Measurements from ENCODE around the gene GPR89B. TPM values are rescaled to one million over a fixed set of nuclear protein-coding genes. Genes with fewer than 3 reads are reported as not detected.

Gene GPR89B
- total RNA-seq, 2 experiments from 2014 or later: 10.0 to 12.4 TPM

DNA sequence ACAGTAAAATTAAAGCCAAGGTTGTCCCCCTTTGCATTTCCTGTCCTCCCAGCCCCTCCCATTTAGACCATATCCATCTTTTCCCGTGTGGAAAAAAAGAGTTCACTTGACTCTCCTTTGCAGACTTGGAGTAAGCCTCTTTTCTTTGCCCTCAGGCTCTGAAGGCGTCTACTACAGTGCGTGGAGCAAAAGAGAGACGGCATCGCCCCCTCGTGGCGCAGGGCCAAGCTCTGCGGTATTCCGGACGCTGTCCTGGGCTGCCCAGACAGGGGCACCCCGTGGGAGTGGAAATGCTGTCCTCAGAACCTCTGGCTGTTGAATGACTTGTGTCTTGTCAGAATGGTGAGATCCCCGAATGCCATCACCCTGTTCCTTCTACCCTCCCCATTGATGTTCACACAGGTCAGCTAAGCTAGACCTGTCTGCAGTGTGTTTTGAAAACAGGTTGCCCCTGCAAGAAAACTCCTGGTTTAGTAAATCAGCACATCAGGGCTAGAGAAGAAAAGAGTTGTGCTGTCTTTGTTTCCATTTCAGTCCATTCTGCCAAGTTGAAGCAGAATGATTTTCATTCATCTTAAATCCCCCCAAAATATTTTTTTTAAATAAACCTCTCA is 37.9 kb upstream of the GPR89B start:
- Histone ChIP-seq H3K27ac (ENCODE audit: low read depth in 1 of 2, low read length in 2 of 2) (no peak overlapping the region), H3K27me3 (ENCODE audit: control insufficient read depth in 1 of 2, insufficient read depth in 2 of 2, low read length in 2 of 2) (no peaks in the 10 kb centered on the region), H3K9me3 (ENCODE audit: control insufficient read depth in 1 of 2, insufficient read depth in 1 of 2, low read length in 2 of 2) (no peaks in the 10 kb centered on the region), H3K4me3 (ENCODE audit: low read length) (no peak overlapping the region), H3K4me1 (ENCODE audit: insufficient read depth, low read length) (peaks cover 2% of the 10 kb centered on the region), H3K36me3 (ENCODE audit: insufficient read depth, low read length) (no peaks in the 10 kb centered on the region)
- H3K4me3 Mint-ChIP-seq: no peak overlapping the region
- peak; percentile 68 for TF ChIP-seq CTCF (IDR thresholded peaks at IDR 0.05)
- H3K9me3 Mint-ChIP-seq: no peaks in the 10 kb centered on the region
- H3K4me1 Mint-ChIP-seq (ENCODE audit: low read depth): peaks cover 8% of the 10 kb centered on the region
- ChIA-PET POLR2A (no interaction called here), CTCF (interaction anchor here (0.6 to 1.5 kb wide), 3 partner anchors 387 to 617 kb away, joined by 3 to 5 read pairs (median 3); no protein-coding TSS in a partner anchor)
- no peak overlapping the region for H3K27ac Mint-ChIP-seq
- intact Hi-C loops (cut with DNase I, micrococcal nuclease): loop anchor here in 1 of 2 experiments (1.0 to 5.0 kb wide), 2 partner anchors 373 to 616 kb away; no protein-coding TSS in a partner anchor
- H3K36me3 Mint-ChIP-seq (ENCODE audit: low read depth): no peaks in the 10 kb centered on the region
- DNase-seq: peak; percentile 33 to 73 (median 52)
- peaks cover 5% of the 10 kb centered on the region for H3K27me3 Mint-ChIP-seq
- ATAC-seq (ENCODE audit: poor library complexity): peak; percentile 65

- ChIA-PET CTCF (no interaction called here), POLR2A (no interaction called here)
- no peak for DNase-seq
- Histone ChIP-seq H3K27me3 (ENCODE audit: control insufficient read depth in 1 of 2, insufficient read depth in 2 of 2, low read length in 2 of 2) (no peaks in the 10 kb centered on the region), H3K36me3 (ENCODE audit: insufficient read depth, low read length) (no peaks in the 10 kb centered on the region), H3K4me1 (ENCODE audit: insufficient read depth, low read length) (peaks cover 2% of the 10 kb centered on the region), H3K4me3 (ENCODE audit: low read length) (no peak overlapping the region), H3K27ac (ENCODE audit: low read depth in 1 of 2, low read length in 2 of 2) (no peak overlapping the region), H3K9me3 (ENCODE audit: control insufficient read depth in 1 of 2, insufficient read depth in 1 of 2, low read length in 2 of 2) (no peaks in the 10 kb centered on the region)
- intact Hi-C loops (cut with DNase I, micrococcal nuclease): loop anchor here in 1 of 2 experiments (5.0 kb wide), 1 partner anchor 374 kb away; no protein-coding TSS in a partner anchor
- no peak overlapping the region for H3K27ac Mint-ChIP-seq
- no peak for TF ChIP-seq CTCF (IDR thresholded peaks at IDR 0.05)
- no peaks in the 10 kb centered on the region for H3K9me3 Mint-ChIP-seq
- H3K27me3 Mint-ChIP-seq: peaks cover 5% of the 10 kb centered on the region
- no peak overlapping the region for H3K4me3 Mint-ChIP-seq
- no peaks in the 10 kb centered on the region for H3K36me3 Mint-ChIP-seq (ENCODE audit: low read depth)
- H3K4me1 Mint-ChIP-seq (ENCODE audit: low read depth): peaks cover 8% of the 10 kb centered on the region
- no peak for ATAC-seq (ENCODE audit: poor library complexity)
Measured at GRCh38 chr1:147891088-147891487, 37.1 kb upstream of the GPR89B start.

- H3K27me3 ChIP-seq (ENCODE audit: control insufficient read depth in 1 of 2, insufficient read depth in 2 of 2, low read length in 2 of 2): no peaks in the 10 kb centered on the region
- H3K4me1 ChIP-seq (ENCODE audit: insufficient read depth, low read length): peaks cover 2% of the 10 kb centered on the region
- TF ChIP-seq CTCF (IDR thresholded peaks at IDR 0.05): no peak
- Mint-ChIP-seq H3K36me3 (ENCODE audit: low read depth) (no peaks in the 10 kb centered on the region), H3K27me3 (peaks cover 5% of the 10 kb centered on the region), H3K9me3 (no peaks in the 10 kb centered on the region), H3K4me1 (ENCODE audit: low read depth) (peaks cover 8% of the 10 kb centered on the region), H3K27ac (no peak overlapping the region), H3K4me3 (no peak overlapping the region)
- intact Hi-C loops (cut with DNase I, micrococcal nuclease): loop anchor here (1.0 to 5.0 kb wide), 7 partner anchors 168 to 619 kb away; no protein-coding TSS in a partner anchor
- H3K36me3 ChIP-seq (ENCODE audit: insufficient read depth, low read length): no peaks in the 10 kb centered on the region
- no peak overlapping the region for H3K27ac ChIP-seq (ENCODE audit: low read depth in 1 of 2, low read length in 2 of 2)
- CTCF ChIA-PET: interaction anchor here (0.6 to 1.8 kb wide), 14 partner anchors 9 to 619 kb away, joined by 3 to 21 read pairs (median 5); partner anchors contain the start of genes BCL9 and GJA8
- H3K9me3 ChIP-seq (ENCODE audit: control insufficient read depth in 1 of 2, insufficient read depth in 1 of 2, low read length in 2 of 2): no peaks in the 10 kb centered on the region
- POLR2A ChIA-PET: interaction anchor here (1.0 to 1.2 kb wide), 2 partner anchors 293 to 618 kb away, joined by 3 read pairs; no protein-coding TSS in a partner anchor
- no peak for ATAC-seq (ENCODE audit: poor library complexity)
- DNase-seq: peak in 2 of 14 experiments; percentile 5 to 8
- H3K4me3 ChIP-seq (ENCODE audit: low read length): no peak overlapping the region
Measured at GRCh38 chr1:147892216-147892615, 36.0 kb upstream of the GPR89B start.

Data from CD4-positive, alpha-beta T cell (primary cell).